Vein endothelial cell (primary cell): Measurements from ENCODE around the gene MAGEA10. TPM values are rescaled to one million over a fixed set of nuclear protein-coding genes. Genes with fewer than 3 reads are reported as not detected.

Experiments
- total RNA-seq: library from RNA; depleted of rRNA; stranded (reverse); fragments of >200 nt; gene quantifications from 2 replicates; pipeline ENCODE4 v1.2.3, GENCODE V29; 2012

Gene MAGEA10
- not detected in 2 replicates for total RNA-seq

DNA sequence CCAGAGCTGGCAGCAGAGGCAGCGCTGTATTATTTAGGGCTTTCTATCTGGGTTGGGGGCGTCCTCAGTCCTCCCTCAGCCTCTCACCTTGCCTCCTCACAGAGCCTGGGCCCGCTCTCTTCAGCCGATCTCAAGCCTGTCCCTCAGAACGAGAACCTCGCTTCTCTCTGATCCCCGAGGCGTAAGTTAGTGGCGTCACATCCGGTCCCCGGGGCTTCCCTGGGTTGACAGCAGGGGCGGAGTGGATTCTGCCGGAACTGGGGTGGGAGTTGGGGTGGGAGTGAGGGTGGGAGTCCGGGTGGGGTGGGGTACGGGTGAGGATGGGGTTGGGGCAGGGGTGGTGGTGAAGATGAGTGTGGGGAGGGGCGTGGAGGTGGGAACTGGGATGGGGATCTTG is at the start of gene MAGEA10:
TSS of gene MAGEA10 (minus strand) at position 190 of the 397 bp plus-strand sequence. CDS start 2,957 bp downstream, outside the sequence.

Other genes with a start within 250 kb of the MAGEA10 start
- gene MAGEA4, start 225.7 kb downstream of the MAGEA10 start, total RNA-seq, result not detected in 2 replicates
- 28.9 and 36.3 TPM in 2 replicates for gene GABRE, start 163.9 kb downstream of the MAGEA10 start, total RNA-seq